C4-2B (cell line): ENCODE results near the gene QRFP.

Experiments used
- CTCF ChIP-seq: fragments of 450-650 bp; conservative IDR thresholded peaks from 2 replicates; pipeline ENCODE4 v1.5.1; 2017; ENCODE audit warnings: mild to moderate bottlenecking
- ZFX ChIP-seq: fragments of 450-650 bp; IDR thresholded peaks from 2 replicates; pipeline ENCODE4 v1.6.1; 2017

GRCh38 chr9:130845901-130846481, 50.6 kb downstream of the QRFP start:
- TF ChIP-seq CTCF (no peak), ZFX (no peak)
